Measurements from ENCODE around the gene TMEM184B. TPM values are rescaled to one million over a fixed set of nuclear protein-coding genes. Genes with fewer than 3 reads are reported as not detected.

Gene TMEM184B
- total RNA-seq, 6 experiments from 2014 or later = 7.9 to 42.6 (median 16.9) TPM

GRCh38 chr22:38294193-38294592 is 21.4 kb upstream of the TMEM184B start:
- Histone ChIP-seq H3K27me3 (no peaks in the 10 kb centered on the region), H3K9me3 (no peaks in the 10 kb centered on the region), H3K36me3 (peaks cover 4 to 29% (median 17%) of the 10 kb centered on the region in 4 donors), H3K4me1 (no peaks in the 10 kb centered on the region), H3K4me3 (no peak overlapping the region), H3K27ac (no peak overlapping the region)
- DNase-seq (no peak), ATAC-seq (no peak)
- WGBS (ENCODE audit: insufficient coverage, low coverage, low lambda C conversion rate, missing lambda C conversion rate) = no CpG with 5 or more reads among the region's 26 CpGs
- TF ChIP-seq POLR2A (IDR thresholded peaks at IDR 0.05) (no peak), CTCF (IDR thresholded peaks at IDR 0.05) (no peak)
- intact Hi-C loops (cut with DNase I) = no loop called here

- Histone ChIP-seq H3K36me3 (peaks cover 0 to 17% (median 7%) of the 10 kb centered on the region in 4 donors), H3K9me3 (no peaks in the 10 kb centered on the region), H3K4me1 (no peaks in the 10 kb centered on the region), H3K27me3 (no peaks in the 10 kb centered on the region), H3K27ac (peak overlapping the region in 1 of 3 donors; percentile 33), H3K4me3 (no peak overlapping the region)
- WGBS (ENCODE audit: insufficient coverage, low coverage, low lambda C conversion rate, missing lambda C conversion rate) = no CpG with 5 or more reads among the region's 9 CpGs
- intact Hi-C loops (cut with DNase I) = no loop called here
- ATAC-seq (peak in 1 of 4 donors; percentile 8), DNase-seq (no peak)
- TF ChIP-seq CTCF (IDR thresholded peaks at IDR 0.05) (no peak), POLR2A (IDR thresholded peaks at IDR 0.05) (no peak)
These were observed 19.9 kb upstream of the TMEM184B start for GRCh38 chr22:38292694-38293093.

GRCh38 chr22:38291201-38291777 is 18.5 kb upstream of the TMEM184B start:
- TF ChIP-seq POLR2A (IDR thresholded peaks at IDR 0.05) (no peak), CTCF (IDR thresholded peaks at IDR 0.05) (no peak)
- no peaks in the 10 kb centered on the region for H3K4me1 ChIP-seq
- DNase-seq (no peak), ATAC-seq (peak in 1 of 4 donors; percentile 11)
- intact Hi-C loops (cut with DNase I) = no loop called here
- no peak overlapping the region for H3K4me3 ChIP-seq
- no peaks in the 10 kb centered on the region for H3K9me3 ChIP-seq
- WGBS (ENCODE audit: insufficient coverage, low coverage, low lambda C conversion rate, missing lambda C conversion rate) = 83% methylated on average over 2 of the region's 22 CpGs
- no peak overlapping the region for H3K27ac ChIP-seq
- H3K27me3 ChIP-seq = no peaks in the 10 kb centered on the region
- H3K36me3 ChIP-seq = peaks cover 0 to 14% (median 5%) of the 10 kb centered on the region in 4 donors

GRCh38 chr22:38290347-38290746 is 17.5 kb upstream of the TMEM184B start:
- ATAC-seq = no peak
- Histone ChIP-seq H3K9me3 (no peaks in the 10 kb centered on the region), H3K27me3 (no peaks in the 10 kb centered on the region), H3K4me1 (no peaks in the 10 kb centered on the region), H3K4me3 (no peak overlapping the region), H3K27ac (no peak overlapping the region), H3K36me3 (peaks cover 0 to 5% (median 2%) of the 10 kb centered on the region in 4 donors)
- intact Hi-C loops (cut with DNase I) = no loop called here
- TF ChIP-seq POLR2A (IDR thresholded peaks at IDR 0.05) (no peak), CTCF (IDR thresholded peaks at IDR 0.05) (no peak)
- 55% methylated on average over 3 of the region's 8 CpGs for WGBS (ENCODE audit: insufficient coverage, low coverage, low lambda C conversion rate, missing lambda C conversion rate)
- no peak for DNase-seq
